ENCODE measurements around the gene AVL9. TPM values are rescaled to one million over a fixed set of nuclear protein-coding genes. Genes with fewer than 3 reads are reported as not detected.
"Not testable (repeated sequence)": the region's sequence is repeated elsewhere in the genome, so short reads cannot be mapped to it uniquely, and the experiment has no call there.

The AVL9 gene
- total and polyA plus RNA-seq, 7 experiments from 2014 or later = 8.0 to 57.9 (median 35.4) TPM

- Histone ChIP-seq H3K4me3 (ENCODE audit: low read length) (no peak overlapping the region), H3K36me3 (ENCODE audit: control insufficient read depth in 2 of 3, insufficient read depth in 3 of 3, low read length in 3 of 3) (no peaks in the 10 kb centered on the region), H3K9me3 (ENCODE audit: control insufficient read depth in 2 of 3, low read length in 3 of 3) (no peaks in the 10 kb centered on the region), H3K27me3 (ENCODE audit: control insufficient read depth in 2 of 2, insufficient read depth in 2 of 2, low read length in 2 of 2) (no peaks in the 10 kb centered on the region), H3K27ac (ENCODE audit: low read depth, low read length) (no peak overlapping the region), H3K4me1 (ENCODE audit: control insufficient read depth in 2 of 2, insufficient read depth in 2 of 2, low read length in 2 of 2) (no peaks in the 10 kb centered on the region)
- Mint-ChIP-seq H3K9me3 (peaks cover 0 to 2% (median 0%) of the 10 kb centered on the region in 11 donors), H3K27me3 (peaks cover 0 to 3% (median 0%) of the 10 kb centered on the region in 5 donors), H3K27ac (no peak overlapping the region), H3K4me1 (peaks cover 0 to 2% (median 0%) of the 10 kb centered on the region in 7 donors), H3K36me3 (peaks cover 0 to 5% (median 0%) of the 10 kb centered on the region in 5 donors), H3K4me3 (no peak overlapping the region)
- POLR2A ChIA-PET = no interaction called here
- DNase-seq (no peak), ATAC-seq (no peak)
- intact Hi-C loops (cut with micrococcal nuclease) = no loop called here
- CTCF ChIA-PET = no interaction called here
Observed at GRCh38 chr7:32611201-32612099, 116.2 kb downstream of the AVL9 start.

- intact Hi-C loops (cut with micrococcal nuclease) = no loop called here
- Histone ChIP-seq H3K9me3 (ENCODE audit: control insufficient read depth in 2 of 3, low read length in 3 of 3) (no peaks in the 10 kb centered on the region), H3K27ac (ENCODE audit: low read depth, low read length) (no peak overlapping the region), H3K4me1 (ENCODE audit: control insufficient read depth in 2 of 2, insufficient read depth in 2 of 2, low read length in 2 of 2) (no peaks in the 10 kb centered on the region), H3K36me3 (ENCODE audit: control insufficient read depth in 2 of 3, insufficient read depth in 3 of 3, low read length in 3 of 3) (no peaks in the 10 kb centered on the region), H3K27me3 (ENCODE audit: control insufficient read depth in 2 of 2, insufficient read depth in 2 of 2, low read length in 2 of 2) (peaks cover 0 to 2% of the 10 kb centered on the region in 2 donors), H3K4me3 (ENCODE audit: low read length) (no peak overlapping the region)
- H3K27ac Mint-ChIP-seq = no peak overlapping the region
- CTCF ChIA-PET = no interaction called here
- POLR2A ChIA-PET = no interaction called here
- H3K9me3 Mint-ChIP-seq = peaks cover 0 to 3% (median 0%) of the 10 kb centered on the region in 11 donors
- no peak for ATAC-seq
- H3K27me3 Mint-ChIP-seq = peaks cover 0 to 13% (median 7%) of the 10 kb centered on the region in 5 donors
- peaks cover 0 to 2% (median 0%) of the 10 kb centered on the region in 7 donors for H3K4me1 Mint-ChIP-seq
- H3K4me3 Mint-ChIP-seq = no peak overlapping the region
- DNase-seq = no peak
- H3K36me3 Mint-ChIP-seq = peaks cover 0 to 5% (median 0%) of the 10 kb centered on the region in 5 donors
Observed at GRCh38 chr7:32616625-32617024, 121.3 kb downstream of the AVL9 start.

GRCh38 chr7:32618470-32618869 lies 123.2 kb downstream of the AVL9 start:
- Mint-ChIP-seq H3K9me3 (peaks cover 0 to 3% (median 0%) of the 10 kb centered on the region in 11 donors), H3K27me3 (peaks cover 0 to 15% (median 7%) of the 10 kb centered on the region in 5 donors), H3K27ac (no peak overlapping the region), H3K4me3 (no peak overlapping the region), H3K36me3 (peaks cover 0 to 5% (median 0%) of the 10 kb centered on the region in 5 donors), H3K4me1 (peaks cover 0 to 2% (median 0%) of the 10 kb centered on the region in 7 donors)
- ChIA-PET POLR2A (no interaction called here), CTCF (no interaction called here)
- Histone ChIP-seq H3K27me3 (ENCODE audit: control insufficient read depth in 2 of 2, insufficient read depth in 2 of 2, low read length in 2 of 2) (peaks cover 0 to 2% of the 10 kb centered on the region in 2 donors), H3K27ac (ENCODE audit: low read depth, low read length) (no peak overlapping the region), H3K9me3 (ENCODE audit: control insufficient read depth in 2 of 3, low read length in 3 of 3) (no peaks in the 10 kb centered on the region), H3K4me3 (ENCODE audit: low read length) (no peak overlapping the region), H3K36me3 (ENCODE audit: control insufficient read depth in 2 of 3, insufficient read depth in 3 of 3, low read length in 3 of 3) (no peaks in the 10 kb centered on the region), H3K4me1 (ENCODE audit: control insufficient read depth in 2 of 2, insufficient read depth in 2 of 2, low read length in 2 of 2) (no peaks in the 10 kb centered on the region)
- intact Hi-C loops (cut with micrococcal nuclease) = no loop called here
- DNase-seq = no peak
- ATAC-seq = no peak

- ATAC-seq = no peak
- no peak for DNase-seq
- Mint-ChIP-seq H3K4me1 (no peaks in the 10 kb centered on the region), H3K27ac (no peak overlapping the region), H3K9me3 (peaks cover 0 to 3% (median 0%) of the 10 kb centered on the region in 11 donors), H3K4me3 (no peak overlapping the region), H3K27me3 (peaks cover 0 to 17% (median 10%) of the 10 kb centered on the region in 5 donors), H3K36me3 (peaks cover 0 to 5% (median 0%) of the 10 kb centered on the region in 5 donors)
- no peak overlapping the region for H3K27ac ChIP-seq (ENCODE audit: low read depth, low read length)
- CTCF ChIA-PET = no interaction called here
- intact Hi-C loops (cut with micrococcal nuclease) = no loop called here
- no peak overlapping the region for H3K4me3 ChIP-seq (ENCODE audit: low read length)
- peaks cover 0 to 2% of the 10 kb centered on the region in 2 donors for H3K27me3 ChIP-seq (ENCODE audit: control insufficient read depth in 2 of 2, insufficient read depth in 2 of 2, low read length in 2 of 2)
- no peaks in the 10 kb centered on the region for H3K36me3 ChIP-seq (ENCODE audit: control insufficient read depth in 2 of 3, insufficient read depth in 3 of 3, low read length in 3 of 3)
- POLR2A ChIA-PET = no interaction called here
- H3K4me1 ChIP-seq (ENCODE audit: control insufficient read depth in 2 of 2, insufficient read depth in 2 of 2, low read length in 2 of 2) = no peaks in the 10 kb centered on the region
- no peaks in the 10 kb centered on the region for H3K9me3 ChIP-seq (ENCODE audit: control insufficient read depth in 2 of 3, low read length in 3 of 3)
Observed at GRCh38 chr7:32618987-32619386, 123.7 kb downstream of the AVL9 start.

GRCh38 chr7:32619416-32619815 lies 124.1 kb downstream of the AVL9 start:
- POLR2A ChIA-PET; ATAC-seq; H3K9me3 ChIP-seq (ENCODE audit: control insufficient read depth in 2 of 3, low read length in 3 of 3); DNase-seq; H3K4me1 ChIP-seq (ENCODE audit: control insufficient read depth in 2 of 2, insufficient read depth in 2 of 2, low read length in 2 of 2); H3K27ac Mint-ChIP-seq; H3K4me3 Mint-ChIP-seq; H3K4me3 ChIP-seq (ENCODE audit: low read length); CTCF ChIA-PET; H3K27ac ChIP-seq (ENCODE audit: low read depth, low read length); H3K27me3 ChIP-seq (ENCODE audit: control insufficient read depth in 2 of 2, insufficient read depth in 2 of 2, low read length in 2 of 2); H3K9me3 Mint-ChIP-seq; intact Hi-C loops (cut with micrococcal nuclease); H3K36me3 ChIP-seq (ENCODE audit: control insufficient read depth in 2 of 3, insufficient read depth in 3 of 3, low read length in 3 of 3); H3K36me3 Mint-ChIP-seq; H3K4me1 Mint-ChIP-seq: not testable (repeated sequence)
- peaks cover 0 to 17% (median 10%) of the 10 kb centered on the region in 5 donors for H3K27me3 Mint-ChIP-seq

- intact Hi-C loops (cut with micrococcal nuclease) = no loop called here
Observed at GRCh38 chr7:32631021-32631420, 135.7 kb downstream of the AVL9 start.

More at GRCh38 chr7:32631021-32631420, 135.7 kb downstream of the AVL9 start:
- peaks cover 0 to 6% (median 0%) of the 10 kb centered on the region in 5 donors for H3K36me3 Mint-ChIP-seq
- no peak overlapping the region for H3K4me3 Mint-ChIP-seq
- POLR2A ChIA-PET = no interaction called here
- H3K27me3 ChIP-seq (ENCODE audit: control insufficient read depth in 2 of 2, insufficient read depth in 2 of 2, low read length in 2 of 2) = no peaks in the 10 kb centered on the region
- no peak overlapping the region for H3K4me3 ChIP-seq (ENCODE audit: low read length)
- H3K4me1 Mint-ChIP-seq = no peaks in the 10 kb centered on the region
- H3K27me3 Mint-ChIP-seq = peaks cover 0 to 11% (median 0%) of the 10 kb centered on the region in 5 donors
- no peak overlapping the region for H3K27ac ChIP-seq (ENCODE audit: low read depth, low read length)
- no peak for ATAC-seq
- H3K9me3 Mint-ChIP-seq = no peaks in the 10 kb centered on the region
- H3K4me1 ChIP-seq (ENCODE audit: control insufficient read depth in 2 of 2, insufficient read depth in 2 of 2, low read length in 2 of 2) = no peaks in the 10 kb centered on the region
- CTCF ChIA-PET = no interaction called here
- H3K9me3 ChIP-seq (ENCODE audit: control insufficient read depth in 2 of 3, low read length in 3 of 3) = no peaks in the 10 kb centered on the region
- no peaks in the 10 kb centered on the region for H3K36me3 ChIP-seq (ENCODE audit: control insufficient read depth in 2 of 3, insufficient read depth in 3 of 3, low read length in 3 of 3)
- H3K27ac Mint-ChIP-seq = no peak overlapping the region
- no peak for DNase-seq
